TTC549 (cell line): Measurements from ENCODE around the gene MASTL.
"Not testable (repeated sequence)": the region's sequence is repeated elsewhere in the genome, so short reads cannot be mapped to it uniquely, and the experiment has no call there.

Experiments
- FAIRE-seq: peaks from 2 replicates; lab custom pipeline; 2012; peaks lifted over from hg19 to GRCh38; lab: Jason Lieb, UNC

Gene MASTL

GRCh38 chr10:27155066-27155754 is at the start of gene MASTL:
MASTL (plus strand) TSS chr10:27155352; CDS start chr10:27155427, 75 bp downstream.
- FAIRE-seq: no peak

GRCh38 chr10:27108165-27108564 is 47.0 kb upstream of the MASTL start:
- no peak for FAIRE-seq

GRCh38 chr10:27134371-27134770 is 20.8 kb upstream of the MASTL start:
- no peak for FAIRE-seq

- FAIRE-seq: no peak
These were observed 16.9 kb upstream of the MASTL start for GRCh38 chr10:27138277-27138676.

- no peak for FAIRE-seq
These were observed 11.5 kb upstream of the MASTL start for GRCh38 chr10:27143686-27144085.

- FAIRE-seq: no peak
These were observed 9.2 kb upstream of the MASTL start for GRCh38 chr10:27145937-27146336.

- no peak for FAIRE-seq
These were observed 7.5 kb upstream of the MASTL start for GRCh38 chr10:27147701-27148100.

GRCh38 chr10:27150261-27150660 is 4.9 kb upstream of the MASTL start:
- FAIRE-seq: no peak

GRCh38 chr10:27152687-27153086 is 2.5 kb upstream of the MASTL start:
- no peak for FAIRE-seq

GRCh38 chr10:27153329-27153728 is 1.8 kb upstream of the MASTL start:
- no peak for FAIRE-seq

- no peak for FAIRE-seq
These were observed 1.3 kb upstream of the MASTL start for GRCh38 chr10:27153845-27154193.

GRCh38 chr10:27156566-27156965 is 1.4 kb downstream of the MASTL start:
- not testable (repeated sequence) for FAIRE-seq

GRCh38 chr10:27157150-27157549 is 2.0 kb downstream of the MASTL start:
- FAIRE-seq: no peak

GRCh38 chr10:27158421-27158820 is 3.3 kb downstream of the MASTL start:
- no peak for FAIRE-seq

GRCh38 chr10:27169849-27170248 is 14.7 kb downstream of the MASTL start:
- no peak for FAIRE-seq

GRCh38 chr10:27188259-27188658 is 33.1 kb downstream of the MASTL start:
- FAIRE-seq: no peak

- no peak for FAIRE-seq
These were observed 33.7 kb downstream of the MASTL start for GRCh38 chr10:27188897-27189296.

- no peak for FAIRE-seq
These were observed 35.4 kb downstream of the MASTL start for GRCh38 chr10:27190508-27190907.

- FAIRE-seq: no peak
These were observed 37.1 kb downstream of the MASTL start for GRCh38 chr10:27192284-27192683.

- no peak for FAIRE-seq
These were observed 42.9 kb downstream of the MASTL start for GRCh38 chr10:27197980-27198620.

- no peak for FAIRE-seq
These were observed 48.7 kb downstream of the MASTL start for GRCh38 chr10:27203806-27204205.

- FAIRE-seq: no peak
These were observed 52.2 kb downstream of the MASTL start for GRCh38 chr10:27207350-27207749.

- no peak for FAIRE-seq
These were observed 68.8 kb downstream of the MASTL start for GRCh38 chr10:27223964-27224363.

GRCh38 chr10:27225011-27225590 is 69.9 kb downstream of the MASTL start:
- FAIRE-seq: no peak
